Esophagus squamous epithelium (tissue), 5 donors: ENCODE results near the gene COL23A1. TPM values are rescaled to one million over a fixed set of nuclear protein-coding genes. Genes with fewer than 3 reads are reported as not detected.

ENCODE experiments used
- DNase-seq: peaks from one replicate; lab custom pipeline; 2025; lab: John Stamatoyannopoulos, UW
- H3K27ac ChIP-seq, 4 donors: fragments of 200-600 bp; sonication (generic); one replicate each; pipeline ENCODE4 v1.5.1; 2016 to 2019; ENCODE audit warnings: mild to moderate bottlenecking in 1 of 4
- H3K27me3 ChIP-seq, 4 donors: fragments of 200-600 bp; sonication (generic); 1 replicate in 3 of 4; 2 replicates in 1 of 4; pipeline versions ENCODE4 v1.5.1 to v1.6.0; 2017 to 2021; ENCODE audit warnings: antibody characterized with exemption in 1 of 4
- H3K36me3 ChIP-seq, 3 donors: fragments of 200-600 bp; sonication (generic); one replicate each; pipeline ENCODE4 v1.5.1; 2016 to 2019
- H3K4me1 ChIP-seq, 3 donors: fragments of 200-600 bp; sonication (generic); one replicate each; pipeline ENCODE4 v1.5.1; 2017 to 2019
- H3K4me3 ChIP-seq, 4 donors: fragments of 200-600 bp; sonication (generic); 1 replicate in 3 of 4; 2 replicates in 1 of 4; pipeline ENCODE4 v1.5.1; 2016 to 2019; ENCODE audit warnings: mild to moderate bottlenecking in 2 of 4, moderate library complexity in 1 of 4
- H3K9me3 ChIP-seq, 3 donors: fragments of 200-600 bp; sonication (generic); one replicate each; pipeline ENCODE4 v1.5.1; 2016 to 2019
- POLR2A ChIP-seq, 4 donors: fragments of 450-650 bp; IDR thresholded peaks; one replicate each; pipeline ENCODE4 v1.6.1; 2017; ENCODE audit warnings: antibody characterized with exemption in 4 of 4, mild to moderate bottlenecking in 4 of 4, moderate library complexity in 3 of 4
- WGBS, 2 donors: methylation state at CpG; one replicate each; pipeline ENCODE4 v1.1.5; 2018; 5-methylcytosine and 5-hydroxymethylcytosine counted together
- intact Hi-C: fragments of 100-400 bp; cut with DNase I; formaldehyde crosslinking; loops from one replicate; pipeline ENCODE4 v1.15.0; 2022
- total RNA-seq, 4 donors: library from RNA; depleted of rRNA; stranded (reverse); fragments of >200 nt; gene quantifications; one replicate each; pipeline ENCODE4 v1.1.0, GENCODE V29; 2016
- TF ChIP-seq, protein P1 (sequence below), 6 experiments: fragments of 450-650 bp in 4 of 6; fragments of 200-600 bp in 2 of 6; sonication (generic) in 2 of 6; IDR thresholded peaks; one replicate each; pipeline ENCODE4 v1.5.1; 2016 to 2019; ENCODE audit warnings: antibody characterized with exemption in 6 of 6, mild to moderate bottlenecking in 4 of 6, moderate library complexity in 4 of 6
- donor health status: DM: yes; HTN: yes; CAD: no.

COL23A1 gene
- total RNA-seq, 4 donors from 2014 or later, result 0.41 to 1.5 (median 0.44) TPM; not detected in 1

- no peaks in the 10 kb centered on the region for H3K36me3 ChIP-seq
- 48 to 72% methylated on average over 3 of the region's 3 CpGs for WGBS, 2 donors
- H3K27ac ChIP-seq, result no peak overlapping the region
- DNase-seq, result no peak
- peaks cover 0 to 19% (median 0%) of the 10 kb centered on the region in 4 donors for H3K27me3 ChIP-seq
- TF ChIP-seq, protein P1, sequence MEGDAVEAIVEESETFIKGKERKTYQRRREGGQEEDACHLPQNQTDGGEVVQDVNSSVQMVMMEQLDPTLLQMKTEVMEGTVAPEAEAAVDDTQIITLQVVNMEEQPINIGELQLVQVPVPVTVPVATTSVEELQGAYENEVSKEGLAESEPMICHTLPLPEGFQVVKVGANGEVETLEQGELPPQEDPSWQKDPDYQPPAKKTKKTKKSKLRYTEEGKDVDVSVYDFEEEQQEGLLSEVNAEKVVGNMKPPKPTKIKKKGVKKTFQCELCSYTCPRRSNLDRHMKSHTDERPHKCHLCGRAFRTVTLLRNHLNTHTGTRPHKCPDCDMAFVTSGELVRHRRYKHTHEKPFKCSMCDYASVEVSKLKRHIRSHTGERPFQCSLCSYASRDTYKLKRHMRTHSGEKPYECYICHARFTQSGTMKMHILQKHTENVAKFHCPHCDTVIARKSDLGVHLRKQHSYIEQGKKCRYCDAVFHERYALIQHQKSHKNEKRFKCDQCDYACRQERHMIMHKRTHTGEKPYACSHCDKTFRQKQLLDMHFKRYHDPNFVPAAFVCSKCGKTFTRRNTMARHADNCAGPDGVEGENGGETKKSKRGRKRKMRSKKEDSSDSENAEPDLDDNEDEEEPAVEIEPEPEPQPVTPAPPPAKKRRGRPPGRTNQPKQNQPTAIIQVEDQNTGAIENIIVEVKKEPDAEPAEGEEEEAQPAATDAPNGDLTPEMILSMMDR (IDR thresholded peaks at IDR 0.05), result no peak
- no peak for TF ChIP-seq POLR2A (IDR thresholded peaks at IDR 0.05)
- intact Hi-C loops, result no loop called here
- no peaks in the 10 kb centered on the region for H3K4me1 ChIP-seq
- H3K4me3 ChIP-seq, result no peak overlapping the region
- no peaks in the 10 kb centered on the region for H3K9me3 ChIP-seq
Observed at GRCh38 chr5:178511172-178511571, 79.0 kb downstream of the COL23A1 start.

DNA sequence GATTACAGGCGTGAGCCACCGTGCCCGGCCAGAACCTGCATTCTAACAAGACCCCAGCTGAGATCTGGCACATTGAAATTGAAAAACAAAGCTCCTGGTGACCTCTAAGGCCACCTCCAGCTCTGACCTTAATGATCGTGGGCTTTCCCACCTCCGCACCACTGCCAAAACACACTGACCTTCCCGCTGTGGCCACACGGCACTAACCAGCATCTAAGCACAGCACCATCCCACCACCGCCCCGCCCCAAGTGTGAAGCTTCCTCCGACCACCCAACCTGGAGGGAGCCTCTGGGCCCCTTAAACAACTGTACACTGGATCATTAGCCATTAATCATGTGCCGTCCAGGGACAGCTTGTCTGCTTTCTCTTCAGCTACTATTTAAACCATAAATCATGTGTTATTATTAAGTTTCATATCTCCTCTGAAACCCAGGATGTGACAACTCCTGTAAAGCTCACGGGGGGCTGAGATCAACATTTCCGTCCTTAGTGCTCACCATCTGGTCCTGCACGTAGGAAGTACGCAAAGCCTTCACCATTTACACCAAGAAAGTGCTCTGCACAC, 80.6 kb downstream of the COL23A1 start:
- no peaks in the 10 kb centered on the region for H3K4me1 ChIP-seq
- TF ChIP-seq POLR2A (IDR thresholded peaks at IDR 0.05), result no peak
- TF ChIP-seq, protein P1 (IDR thresholded peaks at IDR 0.05), result no peak
- intact Hi-C loops, result no loop called here
- H3K27ac ChIP-seq, result no peak overlapping the region
- no peak overlapping the region for H3K4me3 ChIP-seq
- DNase-seq, result no peak
- peaks cover 0 to 19% (median 0%) of the 10 kb centered on the region in 4 donors for H3K27me3 ChIP-seq
- H3K36me3 ChIP-seq, result no peaks in the 10 kb centered on the region
- H3K9me3 ChIP-seq, result no peaks in the 10 kb centered on the region
- 81 to 85% methylated on average over 13 to 15 of the region's 15 CpGs for WGBS, 2 donors

DNA sequence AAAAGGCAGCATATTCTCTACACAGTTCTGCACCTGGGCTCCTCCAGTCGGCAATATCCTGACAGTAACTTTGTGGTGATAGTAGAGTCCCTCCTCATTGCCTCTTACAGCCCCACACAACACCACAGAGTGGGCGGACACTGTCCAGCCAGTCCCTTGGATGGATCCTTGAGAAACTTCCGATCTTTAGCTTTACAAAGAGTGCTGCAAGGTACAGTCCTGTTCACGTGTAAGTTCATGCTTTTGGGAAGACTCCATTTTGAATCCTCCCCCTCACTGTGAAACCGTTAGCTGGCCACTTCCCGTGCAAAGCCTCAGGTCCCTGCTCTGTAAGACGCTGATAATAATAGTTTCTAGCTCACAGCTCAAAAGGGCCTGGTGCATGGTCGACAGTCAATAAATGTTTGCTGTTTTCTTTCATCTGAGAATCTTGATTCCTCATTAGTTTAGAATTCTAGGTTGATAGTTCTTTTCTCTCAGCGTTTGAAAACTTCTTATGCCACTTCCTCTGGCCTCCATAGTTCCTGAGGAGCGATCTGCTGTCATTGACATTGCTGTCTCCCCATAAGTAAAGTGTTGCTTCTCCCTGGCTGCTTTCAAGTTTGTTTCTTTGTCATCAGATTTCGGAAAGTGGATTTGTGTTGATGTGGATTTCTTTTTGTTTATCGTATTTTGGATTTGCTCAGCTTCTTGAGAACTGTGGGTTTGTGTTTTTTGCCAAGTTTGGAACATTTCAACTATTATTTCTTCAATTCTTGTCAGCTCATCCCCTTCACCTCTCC, 82.9 kb downstream of the COL23A1 start:
- TF ChIP-seq POLR2A (IDR thresholded peaks at IDR 0.05), result no peak
- TF ChIP-seq, protein P1 (IDR thresholded peaks at IDR 0.05), result no peak
- Histone ChIP-seq H3K9me3 (no peaks in the 10 kb centered on the region), H3K27ac (no peak overlapping the region), H3K4me1 (no peaks in the 10 kb centered on the region), H3K27me3 (peaks cover 0 to under 1% (median 0%) of the 10 kb centered on the region in 4 donors), H3K4me3 (no peak overlapping the region), H3K36me3 (no peaks in the 10 kb centered on the region)
- DNase-seq, result no peak
- intact Hi-C loops, result no loop called here
- 83 to 86% methylated on average over 12 of the region's 12 CpGs for WGBS, 2 donors

- intact Hi-C loops, result no loop called here
- Histone ChIP-seq H3K27me3 (no peaks in the 10 kb centered on the region), H3K4me3 (no peak overlapping the region), H3K4me1 (no peaks in the 10 kb centered on the region), H3K9me3 (no peaks in the 10 kb centered on the region), H3K27ac (no peak overlapping the region), H3K36me3 (no peaks in the 10 kb centered on the region)
- DNase-seq, result no peak
- WGBS, 2 donors, result 43 to 64% methylated on average over 11 of the region's 13 CpGs
- TF ChIP-seq, protein P1 (IDR thresholded peaks at IDR 0.05), result no peak
- TF ChIP-seq POLR2A (IDR thresholded peaks at IDR 0.05), result no peak
Observed at GRCh38 chr5:178505639-178506407, 84.4 kb downstream of the COL23A1 start.
